ENCODE data around the gene KLHL29.

The KLHL29 gene

DNA sequence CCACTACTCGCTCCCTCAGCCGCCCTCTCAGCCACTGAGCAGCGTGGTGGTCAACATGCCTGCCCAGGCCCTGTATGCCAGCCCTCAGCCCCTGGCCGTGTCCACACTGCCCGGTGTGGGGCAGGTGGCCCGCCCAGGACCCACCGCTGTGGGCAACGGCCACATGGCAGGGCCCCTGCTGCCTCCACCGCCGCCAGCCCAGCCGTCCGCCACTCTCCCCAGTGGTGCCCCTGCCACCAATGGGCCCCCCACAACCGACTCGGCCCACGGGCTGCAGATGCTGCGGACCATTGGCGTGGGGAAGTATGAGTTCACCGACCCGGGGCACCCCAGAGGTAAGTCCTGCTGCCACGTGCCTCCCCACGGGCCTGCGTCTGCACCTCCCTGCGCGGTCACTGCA, 257.5 kb downstream of the KLHL29 start:
- no peak for DNase-seq

DNA sequence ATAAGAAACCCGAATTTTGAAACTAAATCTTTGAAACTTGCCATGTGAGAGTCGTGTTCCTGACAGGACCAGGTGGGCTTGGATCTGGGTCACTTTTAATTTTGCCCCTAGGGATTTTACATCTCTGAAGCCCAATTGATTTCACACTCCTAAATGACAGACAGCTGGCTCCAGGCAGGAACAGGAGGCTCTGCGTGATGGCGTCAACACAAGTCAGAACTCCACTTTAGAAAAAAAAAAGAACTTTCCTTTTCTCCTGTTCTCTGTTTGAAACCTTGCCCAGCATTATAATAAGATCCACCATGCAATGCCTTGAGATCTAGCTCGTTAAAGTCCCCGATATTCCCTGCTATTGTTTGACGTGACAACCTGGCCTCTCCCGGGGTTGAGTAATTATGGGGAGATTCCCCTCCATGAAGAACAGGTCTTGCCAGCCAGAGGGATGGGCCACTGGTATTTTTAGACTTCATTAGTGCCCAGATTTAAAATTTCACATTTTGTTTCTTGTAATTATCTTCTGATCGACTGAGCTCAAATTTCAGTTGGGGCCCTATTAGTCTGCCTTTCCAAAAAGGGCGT, 260.3 kb downstream of the KLHL29 start:
- DNase-seq: no peak

- no peak for DNase-seq
Measured at GRCh38 chr2:23647563-23647962, 262.6 kb downstream of the KLHL29 start.

- DNase-seq: no peak
Measured at GRCh38 chr2:23649303-23649702, 264.3 kb downstream of the KLHL29 start.

DNA sequence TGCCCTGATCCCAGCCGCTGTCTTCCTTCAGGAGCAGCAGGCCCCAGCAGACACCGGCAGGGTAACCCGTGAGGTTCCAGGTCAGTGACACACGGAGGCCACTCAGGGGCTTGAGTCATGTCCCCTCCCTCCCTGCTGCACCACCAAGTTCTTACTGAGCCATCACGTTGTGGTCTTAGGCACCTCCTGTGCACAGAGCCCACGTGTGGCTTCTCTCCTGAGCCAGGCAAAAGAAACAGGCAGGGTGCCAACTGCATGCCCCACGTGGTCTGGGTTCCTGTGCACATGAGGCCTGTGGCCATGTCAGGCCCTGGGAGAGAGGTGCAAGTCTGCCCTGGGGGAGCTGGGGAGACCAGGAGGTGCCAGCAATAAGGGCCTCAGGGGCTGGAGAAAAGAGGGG, 264.8 kb downstream of the KLHL29 start:
- no peak for DNase-seq

DNA sequence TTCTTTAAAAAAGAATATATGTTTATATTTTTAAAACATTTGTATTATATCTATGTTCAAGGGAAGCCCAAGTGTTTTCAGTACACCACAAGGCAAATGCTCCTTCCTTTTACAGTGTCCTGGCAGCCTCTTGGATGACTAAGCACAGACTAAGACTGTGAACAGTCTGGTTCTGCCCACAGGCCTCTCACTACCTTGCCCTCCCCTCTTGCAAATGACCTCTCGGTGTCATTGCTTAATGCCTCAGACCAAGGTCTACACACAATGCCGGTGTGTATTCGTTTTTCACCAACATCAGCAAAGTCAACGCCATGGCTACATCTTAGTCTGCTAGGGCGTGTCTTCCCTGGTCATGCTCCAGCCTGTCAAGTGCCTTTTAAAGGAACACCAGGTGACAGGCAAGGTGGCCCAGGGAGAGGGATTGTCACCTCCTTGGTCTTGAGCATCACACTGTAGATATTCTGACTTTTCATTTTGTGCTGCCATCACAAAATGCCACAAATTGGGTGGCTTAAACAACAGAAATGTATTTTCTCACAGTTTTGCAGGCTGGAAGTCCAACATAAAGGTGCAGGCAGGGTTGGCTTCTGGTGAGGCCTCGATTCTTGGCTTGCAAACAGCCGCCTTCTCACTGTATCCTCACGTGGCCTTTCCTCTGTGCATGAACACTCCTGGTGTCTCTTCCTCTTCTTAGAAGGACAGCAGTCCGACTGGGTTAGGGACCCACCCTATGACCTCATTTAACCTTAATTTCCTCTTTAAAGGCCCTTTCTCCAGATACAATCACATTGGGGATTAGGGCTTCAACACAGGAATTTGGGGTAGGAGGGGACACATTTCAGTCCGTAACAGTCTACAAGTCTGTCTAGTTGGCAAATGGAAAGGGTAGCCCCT, 266.5 kb downstream of the KLHL29 start:
- DNase-seq: no peak

DNA sequence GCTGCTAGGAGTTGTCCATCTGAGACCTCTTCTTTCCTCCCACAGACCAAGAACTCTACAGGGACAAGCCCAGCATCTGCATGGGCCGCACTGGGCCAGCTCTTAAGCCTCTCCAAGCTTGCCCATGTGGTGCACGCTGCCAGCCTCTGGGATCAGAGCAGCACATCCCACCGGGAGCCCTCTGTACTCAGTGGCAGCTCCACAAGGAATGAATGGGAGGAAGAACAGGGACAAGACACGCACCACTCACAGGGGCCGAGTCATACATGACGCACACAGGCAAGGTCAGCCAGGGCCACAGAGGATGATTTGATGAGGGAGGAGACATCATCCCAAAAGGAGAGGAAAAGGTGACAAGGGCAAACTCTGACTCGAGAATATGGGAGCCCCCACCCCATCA, 268.3 kb downstream of the KLHL29 start:
- DNase-seq: no peak

DNA sequence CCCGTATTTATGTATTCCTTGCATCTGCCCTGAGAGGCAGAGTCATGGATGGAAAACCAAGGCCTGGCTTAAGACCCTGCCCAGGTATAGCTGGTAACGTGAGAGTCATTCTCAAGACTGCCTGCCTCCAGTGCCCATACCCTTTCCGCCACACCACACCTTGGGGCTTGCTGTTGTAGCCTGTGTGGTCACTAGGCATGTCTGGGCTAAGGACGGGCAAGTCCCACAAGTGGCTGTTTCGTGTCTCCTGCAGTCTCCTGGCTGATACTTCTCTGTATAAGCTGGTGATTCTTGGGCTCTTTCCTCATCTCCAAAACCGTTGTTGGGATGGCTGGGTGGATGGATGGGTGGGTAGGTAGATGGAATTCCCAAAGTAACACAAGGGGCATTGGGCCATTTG, 269.8 kb downstream of the KLHL29 start:
- DNase-seq: no peak

DNA sequence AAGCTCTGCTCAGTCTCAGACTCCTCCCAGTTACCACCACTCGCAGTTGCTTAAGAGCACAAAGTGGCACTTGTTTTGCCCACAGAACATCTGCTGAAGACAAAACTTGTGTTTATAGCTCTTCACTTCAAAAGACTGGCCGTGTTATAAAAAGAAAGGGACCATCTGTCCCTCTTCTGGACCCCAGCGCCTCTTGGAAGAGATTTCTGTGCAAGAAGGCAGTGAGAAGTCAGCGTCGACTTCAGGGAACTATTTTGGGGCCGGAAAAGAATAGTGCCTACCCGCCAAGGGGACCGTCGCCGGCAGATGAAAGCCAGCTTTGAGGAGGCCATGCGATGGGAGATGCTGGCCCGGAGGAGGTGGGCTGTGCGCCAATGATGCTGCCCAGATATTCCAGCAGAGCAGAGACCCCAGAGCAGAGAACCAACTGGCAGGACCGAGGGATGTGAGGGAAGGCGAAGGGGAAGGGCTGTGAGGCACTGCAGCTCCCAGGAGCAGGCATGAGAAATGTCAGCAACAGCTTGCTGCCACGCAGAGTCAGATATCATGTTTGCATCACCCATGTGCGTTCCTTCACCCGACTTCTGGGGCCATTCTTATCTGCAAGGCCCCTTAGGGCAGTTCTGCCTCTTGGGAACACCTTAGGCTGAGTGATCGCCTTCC, 271.1 kb downstream of the KLHL29 start:
- DNase-seq: no peak

DNA sequence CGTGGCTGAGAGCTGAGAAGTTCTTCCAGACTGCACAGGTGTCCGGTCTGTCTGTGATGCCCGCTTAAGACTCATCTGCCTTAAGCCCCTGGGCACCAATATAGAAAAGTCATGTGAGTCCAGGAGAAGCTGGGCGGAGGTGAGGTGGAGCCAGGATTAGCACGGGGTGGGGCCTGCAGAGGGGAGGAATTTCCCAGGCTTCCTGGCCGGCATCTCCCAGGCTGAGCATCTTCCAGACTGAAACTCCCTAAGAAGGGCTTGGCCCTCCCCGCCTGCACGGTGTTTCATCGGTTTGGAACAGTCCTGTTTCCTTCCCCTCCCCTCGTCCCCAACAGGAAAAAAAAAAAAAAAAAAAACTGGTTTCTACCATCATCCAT, 271.6 kb downstream of the KLHL29 start:
- DNase-seq: no peak

DNA sequence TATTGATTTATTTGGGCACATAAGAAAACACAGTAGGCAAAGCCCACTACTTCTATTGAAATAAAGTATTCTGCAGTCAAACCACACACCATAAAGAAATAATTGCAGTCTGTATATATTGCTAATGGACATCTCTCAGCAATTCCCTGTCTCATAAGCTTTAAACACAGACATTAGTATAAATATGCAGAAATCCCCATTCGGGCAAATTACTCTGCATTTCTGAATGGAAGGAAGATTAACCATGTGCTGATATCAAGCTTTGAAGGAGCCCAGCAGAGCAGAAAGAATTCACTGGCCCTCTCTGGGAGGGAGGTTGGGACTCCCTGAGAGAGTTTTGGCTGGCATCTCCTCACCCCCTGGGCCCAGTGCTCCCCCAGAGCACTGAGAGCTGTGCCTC, 272.4 kb downstream of the KLHL29 start:
- no peak for DNase-seq

- no peak for DNase-seq
Measured at GRCh38 chr2:23657934-23658333, 273.0 kb downstream of the KLHL29 start.

- no peak for DNase-seq
Measured at GRCh38 chr2:23658466-23658942, 273.5 kb downstream of the KLHL29 start.

DNA sequence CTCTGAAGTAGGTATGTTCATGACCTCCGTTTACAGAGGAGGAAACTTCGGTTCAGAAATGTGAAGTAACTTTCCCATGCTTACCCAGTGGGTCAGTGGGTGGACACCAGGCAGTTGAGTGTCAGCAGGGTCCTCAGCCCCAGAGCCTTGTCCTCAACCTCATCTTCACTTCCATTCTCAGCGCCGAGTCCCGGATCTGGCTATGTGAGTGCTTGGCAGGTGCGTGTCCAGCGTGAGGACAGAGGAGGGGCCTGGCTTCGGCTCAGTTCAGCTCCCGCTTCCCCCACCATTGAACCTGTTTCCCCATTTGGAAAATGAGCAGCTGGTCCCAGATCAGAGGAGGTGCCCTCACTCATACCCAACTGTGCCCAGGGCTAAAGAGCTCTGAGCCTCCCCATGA, 274.3 kb downstream of the KLHL29 start:
- DNase-seq: no peak

DNA sequence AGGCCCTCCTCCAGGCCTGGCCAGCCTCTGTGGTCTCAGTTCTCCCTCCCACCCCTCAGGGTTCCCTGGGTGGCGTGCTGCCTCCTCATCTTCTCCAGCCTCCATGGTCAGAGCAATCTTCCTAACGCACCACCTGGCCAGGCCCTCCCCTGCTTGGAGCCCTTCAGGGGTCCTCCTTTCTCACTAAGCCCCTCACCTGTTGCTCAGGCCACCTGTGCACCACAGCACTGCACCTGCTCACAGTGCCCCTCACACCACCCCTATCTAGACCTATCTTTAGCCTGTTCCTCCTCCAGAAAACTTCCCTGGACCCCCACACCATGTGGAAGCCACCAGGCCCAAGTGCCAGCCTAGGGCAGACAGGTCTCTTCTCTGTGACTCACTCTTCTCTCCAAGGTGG, 274.8 kb downstream of the KLHL29 start:
- no peak for DNase-seq

- no peak for DNase-seq
Measured at GRCh38 chr2:23660237-23660636, 275.3 kb downstream of the KLHL29 start.

GRCh38 chr2:23661276-23662050, 276.5 kb downstream of the KLHL29 start:
- DNase-seq: no peak

GRCh38 chr2:23662466-23662865, 277.5 kb downstream of the KLHL29 start:
- DNase-seq: no peak

DNA sequence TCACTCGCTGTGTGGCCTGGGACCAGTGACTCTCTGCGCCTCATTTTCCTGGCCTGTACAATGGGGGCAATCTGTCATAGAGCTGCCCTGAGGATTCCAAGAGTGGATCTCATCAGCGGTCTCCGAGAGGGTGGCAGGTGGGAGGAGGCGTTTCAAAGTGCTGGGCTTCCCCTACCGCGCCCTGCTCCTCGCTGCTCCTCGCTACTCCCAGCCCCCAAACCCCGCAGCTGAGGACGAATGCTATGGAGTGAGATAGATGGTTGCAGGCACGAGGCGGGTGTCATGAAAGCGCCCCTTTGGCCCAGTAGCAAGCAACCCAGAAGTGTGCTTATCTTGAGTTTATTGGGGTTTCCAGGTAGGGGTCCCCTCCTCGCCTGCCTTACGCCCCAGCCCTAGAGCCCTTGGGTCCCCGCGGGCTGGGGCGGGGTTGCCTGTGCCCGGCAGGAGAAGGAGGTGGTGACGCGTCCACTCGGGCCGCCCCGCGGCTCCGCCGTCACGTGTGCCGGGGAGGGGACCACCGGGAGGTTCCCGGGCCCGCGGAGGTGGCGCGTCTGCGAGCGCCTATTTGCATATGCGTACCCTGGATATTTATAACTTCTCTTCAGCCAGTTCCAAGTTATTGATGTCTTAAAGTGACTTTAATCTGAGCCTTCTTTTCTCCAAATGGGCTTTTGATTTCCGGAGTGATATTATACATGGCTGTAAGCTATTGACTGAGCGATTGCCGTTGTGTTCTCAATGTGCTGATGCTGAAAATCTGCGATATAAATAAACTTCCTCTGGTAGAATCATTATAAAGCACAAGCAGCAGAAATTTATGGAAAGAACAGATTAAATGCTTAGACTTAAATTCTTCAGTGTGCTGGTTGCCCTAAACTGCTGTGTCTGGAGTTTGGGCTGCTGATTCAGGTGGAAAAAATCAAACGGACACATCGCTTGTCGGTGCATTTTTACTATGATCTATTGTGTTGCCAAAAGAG, 278.3 kb downstream of the KLHL29 start:
- DNase-seq: no peak

- DNase-seq: no peak
Measured at GRCh38 chr2:23664066-23664788, 279.2 kb downstream of the KLHL29 start.
